Dermis blood vessel endothelial cell (primary cell): Measurements from ENCODE around the gene RPL39. TPM values are rescaled to one million over a fixed set of nuclear protein-coding genes. Genes with fewer than 3 reads are reported as not detected.
"Not testable (repeated sequence)": the region's sequence is repeated elsewhere in the genome, so short reads cannot be mapped to it uniquely, and the experiment has no call there.

Experiments used
- DNase-seq: peaks from one replicate; pipeline ENCODE4 v3.0.0; 2010
- total RNA-seq: library from RNA; depleted of rRNA; stranded (reverse); fragments of >200 nt; gene quantifications from 2 replicates; pipeline ENCODE4 v1.2.3, GENCODE V29; 2014

The RPL39 gene
- total RNA-seq, 1 donor from 2014 or later: 9,363 TPM

DNA sequence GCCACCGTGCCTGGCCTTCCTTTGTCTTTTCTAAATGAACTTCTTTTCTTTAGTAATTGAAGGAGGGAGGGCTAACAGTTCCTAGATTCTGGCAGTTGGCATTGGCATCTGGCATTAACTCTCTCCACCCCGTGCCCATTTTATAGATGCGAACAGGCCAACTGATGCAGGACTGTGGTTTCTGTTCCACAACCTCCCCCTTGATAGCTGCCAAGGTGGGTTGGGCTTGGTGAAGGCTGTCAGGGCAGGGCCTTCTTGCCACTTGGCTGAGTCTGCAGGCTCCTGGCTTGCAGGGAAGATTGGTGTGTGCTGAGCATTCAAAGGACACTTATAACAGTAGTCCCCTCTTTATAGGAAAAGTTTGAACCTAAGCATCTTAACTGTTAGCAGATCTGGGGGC lies 28.7 kb downstream of the RPL39 start:
- no peak for DNase-seq

DNA sequence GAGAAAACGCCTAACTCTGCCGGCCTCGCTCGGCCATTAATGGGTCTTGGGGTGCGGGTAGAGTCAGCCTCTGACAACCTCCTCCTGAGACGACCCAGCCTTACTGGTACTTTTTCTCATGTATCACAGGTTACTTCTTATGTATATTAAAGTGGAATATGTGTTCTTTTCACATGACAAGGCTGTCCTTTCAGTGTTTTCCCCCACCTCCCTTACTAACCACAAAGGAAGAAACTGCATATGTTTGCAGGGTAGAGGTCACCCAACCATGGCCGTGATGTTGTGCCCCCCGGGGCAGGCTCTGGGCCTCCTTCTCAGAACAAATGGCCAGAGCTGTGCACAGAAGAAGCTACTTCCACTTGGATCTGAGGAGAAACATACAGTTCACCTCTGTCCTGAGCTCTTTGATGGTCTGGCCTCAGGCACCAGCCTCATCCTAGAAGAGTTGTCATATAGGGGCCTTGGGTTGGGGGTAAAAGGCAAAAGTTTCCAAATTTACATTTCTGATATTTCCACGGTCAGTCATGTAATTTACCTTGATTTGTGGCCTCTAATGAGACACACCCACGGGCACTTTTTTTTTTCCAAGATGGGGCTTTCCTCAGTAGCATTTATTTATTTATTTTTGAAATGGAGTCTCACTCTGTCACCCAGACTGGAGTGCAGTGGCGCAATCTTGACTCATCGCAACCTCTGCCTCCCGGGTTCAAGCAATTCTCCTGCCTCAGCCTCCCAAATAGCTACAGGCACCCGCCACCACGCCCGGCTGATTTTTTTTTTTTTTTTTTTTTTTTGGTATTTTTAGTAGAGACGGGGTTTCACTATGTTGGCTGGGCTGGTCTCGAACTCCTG lies 31.2 kb downstream of the RPL39 start:
- DNase-seq: no peak

DNA sequence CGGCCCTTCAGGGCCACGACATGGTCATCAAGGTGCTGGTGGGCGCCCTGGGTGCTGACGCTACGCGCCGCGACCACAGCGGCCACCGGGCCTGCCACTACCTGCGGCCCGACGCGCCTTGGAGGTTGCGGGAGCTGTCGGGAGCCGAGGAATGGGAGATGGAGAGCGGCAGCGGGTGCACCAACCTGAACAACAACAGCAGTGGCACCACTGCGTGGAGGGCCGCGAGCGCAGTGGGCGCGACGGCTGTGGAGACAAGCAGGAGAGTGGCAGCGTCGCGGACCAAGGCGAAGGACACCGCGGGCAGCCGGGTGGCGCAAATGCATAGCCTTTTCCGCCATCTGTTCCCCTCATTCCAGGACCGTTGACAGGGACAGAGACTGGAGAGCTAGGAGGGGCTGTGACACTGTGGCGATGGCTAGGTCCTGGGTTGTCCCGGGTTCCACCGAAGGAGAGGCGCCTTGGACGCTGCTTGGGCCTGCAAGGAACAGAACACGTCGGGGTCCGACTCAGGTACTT lies 32.1 kb downstream of the RPL39 start:
- DNase-seq: no peak

DNA sequence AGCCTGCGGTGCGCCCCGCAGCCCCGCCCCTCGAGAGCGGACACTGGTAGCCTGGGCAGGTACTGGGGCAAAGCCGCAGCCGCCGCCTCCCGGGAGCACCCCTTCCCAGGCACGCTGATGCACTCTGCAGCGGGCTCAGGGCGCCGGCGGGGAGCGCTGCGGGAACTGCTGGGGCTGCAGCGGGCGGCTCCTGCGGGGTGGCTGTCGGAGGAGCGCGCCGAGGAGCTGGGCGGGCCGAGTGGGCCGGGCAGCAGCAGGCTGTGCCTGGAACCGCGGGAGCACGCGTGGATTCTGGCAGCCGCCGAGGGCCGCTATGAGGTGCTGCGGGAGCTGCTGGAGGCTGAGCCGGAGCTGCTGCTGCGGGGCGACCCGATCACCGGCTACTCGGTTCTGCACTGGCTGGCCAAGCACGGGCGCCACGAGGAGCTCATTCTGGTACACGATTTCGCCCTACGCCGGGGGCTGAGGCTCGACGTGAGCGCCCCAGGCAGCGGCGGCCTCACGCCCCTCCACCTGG lies 32.6 kb downstream of the RPL39 start:
- peak; percentile 10 for DNase-seq

GRCh38 chrX:119757979-119758730 lies 33.3 kb downstream of the RPL39 start, which contains the start of gene SOWAHD:
SOWAHD (plus strand) TSS chrX:119758588; CDS start chrX:119758668, 80 bp downstream.
- DNase-seq: peak; percentile 3

DNA sequence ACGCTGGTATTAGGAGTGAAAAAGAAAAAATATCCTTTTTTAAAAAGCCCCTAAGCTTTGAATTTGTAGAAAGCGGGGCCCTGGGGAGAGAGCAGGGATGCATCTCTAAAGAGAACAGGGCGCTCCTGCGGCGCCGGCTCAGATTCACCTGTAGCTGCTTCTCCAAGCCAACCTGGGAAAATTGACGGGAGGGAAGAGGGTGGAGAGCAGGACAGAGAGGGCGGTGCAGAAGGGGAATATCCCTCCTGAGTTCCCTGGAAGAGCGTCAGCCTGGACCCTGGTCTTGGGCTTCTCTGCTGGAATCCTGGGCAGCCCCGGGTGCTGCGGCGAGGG lies 33.8 kb downstream of the RPL39 start:
- DNase-seq: no peak

- no peak for DNase-seq
These were observed 34.3 kb downstream of the RPL39 start for GRCh38 chrX:119756926-119757635.

DNA sequence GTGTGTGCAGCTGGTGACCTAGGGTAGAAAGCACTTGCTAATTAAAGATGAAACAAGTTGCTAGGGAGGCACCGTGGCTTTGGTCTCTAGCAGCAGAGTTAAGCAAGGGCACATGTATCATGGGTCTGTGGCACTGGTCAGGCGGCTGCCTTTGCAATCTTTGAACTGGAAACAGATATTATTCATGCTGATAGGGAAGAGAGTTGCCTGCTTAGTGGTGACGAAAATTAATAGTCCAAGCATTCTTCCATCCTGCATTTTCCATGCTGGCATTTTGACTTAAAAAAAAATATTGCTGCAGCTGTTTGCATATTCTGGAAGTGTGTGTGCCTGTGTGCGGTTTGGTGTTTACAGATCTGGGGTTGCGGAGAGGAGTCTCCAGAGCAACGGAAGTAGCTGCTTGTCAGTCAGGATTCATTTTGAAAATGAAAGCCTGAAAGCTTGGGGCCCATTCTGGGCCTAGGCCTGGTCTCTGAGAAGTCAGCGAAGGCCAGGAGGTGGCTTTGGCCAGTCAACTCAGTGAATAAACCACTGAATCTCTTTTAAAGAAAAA lies 35.4 kb downstream of the RPL39 start:
- DNase-seq: no peak

- DNase-seq: peak; percentile 67
These were observed 37.7 kb downstream of the RPL39 start for GRCh38 chrX:119753639-119754257.

- no peak for DNase-seq
These were observed 38.4 kb downstream of the RPL39 start for GRCh38 chrX:119753001-119753400.

DNA sequence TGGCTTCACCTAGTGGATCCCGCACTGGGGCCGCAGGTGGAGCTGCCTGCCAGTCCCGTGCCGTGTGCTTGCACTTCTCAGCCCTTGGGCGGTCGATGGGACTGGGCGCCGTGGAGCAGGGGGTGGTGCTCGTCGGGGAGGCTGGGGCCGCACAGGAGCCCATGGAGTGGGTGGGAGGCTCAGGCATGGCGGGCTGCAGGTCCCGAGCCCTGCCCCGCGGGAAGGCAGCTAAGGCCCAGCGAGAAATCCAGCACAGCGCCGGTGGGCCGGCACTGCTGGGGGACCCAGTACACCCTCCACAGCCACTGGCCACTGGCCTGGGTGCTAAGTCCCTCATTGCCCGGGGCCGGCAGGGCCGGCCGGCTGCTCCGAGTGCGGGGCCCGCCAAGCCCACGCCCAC lies 40.7 kb downstream of the RPL39 start:
- not testable (repeated sequence) for DNase-seq

DNA sequence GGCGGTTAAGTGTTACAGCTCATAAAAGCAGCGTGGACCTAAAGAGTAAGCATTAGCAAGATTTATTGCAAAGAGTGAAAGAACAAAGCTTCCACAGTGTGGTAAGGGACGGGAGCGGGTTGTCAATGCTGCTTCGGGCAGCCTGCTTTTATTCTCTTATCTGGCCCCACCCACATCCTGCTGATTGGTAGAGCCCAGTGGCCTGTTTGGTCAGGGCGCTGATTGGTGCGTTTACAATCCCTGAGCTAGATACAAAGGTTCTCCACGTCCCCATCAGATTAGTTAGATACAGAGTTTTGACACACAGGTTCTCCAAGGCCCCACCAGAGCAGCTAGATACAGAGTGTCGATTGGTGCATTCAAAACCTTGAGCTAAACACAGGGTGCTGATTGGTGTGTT lies 41.3 kb downstream of the RPL39 start:
- not testable (repeated sequence) for DNase-seq

DNA sequence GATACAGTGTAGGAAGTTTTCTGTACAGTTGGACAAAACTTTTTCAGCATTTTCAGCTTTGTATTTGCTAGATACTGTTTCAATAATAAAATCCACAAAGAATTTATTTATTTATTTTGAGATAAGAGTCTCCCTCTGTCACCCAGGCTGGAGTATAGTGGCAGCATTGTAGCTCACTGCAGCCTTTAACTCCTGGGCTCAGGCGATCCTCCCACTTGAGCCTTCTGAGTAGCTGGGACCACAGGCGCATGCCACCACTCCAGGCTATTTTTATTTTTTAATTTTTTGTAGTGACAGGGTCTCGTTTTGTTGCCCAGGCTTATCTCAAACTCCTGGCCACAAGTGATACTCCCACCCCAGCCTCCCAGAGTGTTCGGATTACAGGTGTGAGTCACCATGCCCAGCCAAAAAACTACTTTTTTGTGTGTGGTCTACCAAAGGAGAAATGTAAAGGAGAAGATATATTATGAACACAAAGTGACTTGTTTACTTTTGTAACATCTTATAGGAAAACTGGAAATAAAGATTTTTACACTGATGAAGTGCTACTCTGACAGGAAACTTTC lies 46.1 kb downstream of the RPL39 start:
- no peak for DNase-seq

- peak; percentile 44 for DNase-seq
These were observed 52.7 kb downstream of the RPL39 start for GRCh38 chrX:119738742-119739141.

Other genes with a start within 250 kb of the RPL39 start
- 45.3 and 53.8 TPM in 2 replicates for gene STEEP1, start 226.2 kb downstream of the RPL39 start, total RNA-seq
- 22.6 and 33.6 TPM in 2 replicates for gene UBE2A, start 217.1 kb downstream of the RPL39 start, total RNA-seq
- gene NKRF, start 185.2 kb downstream of the RPL39 start, total RNA-seq: 4.1 and 9.9 TPM in 2 replicates
- 22.8 and 40.9 TPM in 2 replicates for gene SEPTIN6, start 98.5 kb downstream of the RPL39 start, total RNA-seq
- gene SOWAHD, start 33.0 kb downstream of the RPL39 start, total RNA-seq: 0.05 TPM in 1 of 2 replicates, not detected in the other
- 1.9 and 4.0 TPM in 2 replicates for gene UPF3B, start 61.3 kb upstream of the RPL39 start, total RNA-seq
- 18.0 and 19.6 TPM in 2 replicates for gene RNF113A, start 80.1 kb upstream of the RPL39 start, total RNA-seq
- 52.0 and 89.2 TPM in 2 replicates for gene NDUFA1, start 80.2 kb upstream of the RPL39 start, total RNA-seq
- gene AKAP14, start 104.3 kb upstream of the RPL39 start, total RNA-seq: not detected in 2 replicates
- 3.5 and 4.4 TPM in 2 replicates for gene NKAP, start 152.1 kb upstream of the RPL39 start, total RNA-seq